ENCODE results near the gene FRAS1. TPM values are rescaled to one million over a fixed set of nuclear protein-coding genes. Genes with fewer than 3 reads are reported as not detected.

The FRAS1 gene
- total RNA-seq, 4 donors from 2014 or later = 1.0 to 32.5 (median 3.3) TPM

DNA sequence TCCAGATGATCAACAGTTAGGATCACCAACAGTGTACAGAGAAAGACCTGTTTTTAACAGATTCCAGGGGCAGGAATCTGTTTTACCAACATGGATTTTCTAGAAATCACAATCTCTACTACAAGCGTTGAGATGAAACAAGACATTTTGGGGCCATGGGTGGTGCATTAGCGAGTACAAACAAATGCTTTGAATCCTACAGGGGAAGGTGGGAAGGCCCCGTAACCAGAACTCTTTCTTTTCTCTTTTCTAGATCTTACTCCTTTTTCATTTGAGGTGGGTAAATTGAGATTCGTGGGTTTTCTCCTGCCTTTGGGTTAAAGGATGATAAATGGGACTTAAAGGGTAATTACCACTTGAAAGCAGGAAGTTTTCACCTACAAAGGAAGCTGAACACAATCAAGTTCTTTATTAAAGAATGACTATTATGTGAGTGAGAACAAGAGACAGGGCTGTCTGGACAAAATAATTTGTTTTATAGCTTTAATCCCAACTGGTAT lies 304.5 kb downstream of the FRAS1 start:
- H3K27me3 ChIP-seq = no peaks in the 10 kb centered on the region
- no peak overlapping the region for H3K27ac ChIP-seq
- no peaks in the 10 kb centered on the region for H3K36me3 ChIP-seq
- H3K4me3 ChIP-seq = no peak overlapping the region
- TF ChIP-seq POLR2A (IDR thresholded peaks at IDR 0.05) = no peak
- no peak for TF ChIP-seq CTCF (IDR thresholded peaks at IDR 0.05)
- DNase-seq = no peak
- no peaks in the 10 kb centered on the region for H3K4me1 ChIP-seq
- no peaks in the 10 kb centered on the region for H3K9me3 ChIP-seq
- intact Hi-C loops (cut with DNase I; ENCODE audit: low total_unique reads) = no loop called here

GRCh38 chr4:78362310-78362709 lies 305.2 kb downstream of the FRAS1 start:
- Histone ChIP-seq H3K36me3 (no peaks in the 10 kb centered on the region), H3K27ac (no peak overlapping the region), H3K9me3 (no peaks in the 10 kb centered on the region), H3K27me3 (no peaks in the 10 kb centered on the region), H3K4me3 (no peak overlapping the region), H3K4me1 (no peaks in the 10 kb centered on the region)
- DNase-seq = no peak
- TF ChIP-seq CTCF (IDR thresholded peaks at IDR 0.05) = no peak
- no peak for TF ChIP-seq POLR2A (IDR thresholded peaks at IDR 0.05)
- intact Hi-C loops (cut with DNase I; ENCODE audit: low total_unique reads) = no loop called here

DNA sequence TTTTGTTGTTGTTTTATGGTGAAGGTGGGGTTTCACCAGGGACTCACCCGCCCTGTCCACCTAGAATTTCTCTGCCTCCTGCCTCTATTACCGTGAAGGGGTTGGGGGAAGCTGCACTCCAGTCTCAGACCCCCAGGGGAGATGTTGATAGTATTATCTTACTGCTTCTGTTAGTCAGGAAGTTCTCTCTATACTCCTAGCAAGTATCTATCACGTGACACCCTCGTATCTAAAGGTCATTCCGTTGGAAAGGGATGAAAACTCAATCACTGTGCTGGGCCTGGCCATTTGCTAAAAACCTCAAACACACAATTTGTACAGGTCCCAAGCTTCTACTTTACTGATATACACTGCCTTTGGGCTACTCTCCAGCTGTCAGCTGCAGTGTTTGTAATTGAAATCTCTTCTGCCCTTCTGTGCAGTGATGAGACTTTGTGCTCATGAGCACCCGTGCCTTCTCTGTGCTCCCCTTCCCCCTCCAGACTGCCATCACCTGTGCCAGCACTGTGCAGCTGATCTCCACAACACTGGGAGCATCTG lies 306.0 kb downstream of the FRAS1 start:
- Histone ChIP-seq H3K9me3 (no peaks in the 10 kb centered on the region), H3K36me3 (no peaks in the 10 kb centered on the region), H3K27me3 (no peaks in the 10 kb centered on the region), H3K27ac (no peak overlapping the region), H3K4me3 (no peak overlapping the region), H3K4me1 (no peaks in the 10 kb centered on the region)
- intact Hi-C loops (cut with DNase I; ENCODE audit: low total_unique reads) = no loop called here
- DNase-seq = no peak
- no peak for TF ChIP-seq CTCF (IDR thresholded peaks at IDR 0.05)
- TF ChIP-seq POLR2A (IDR thresholded peaks at IDR 0.05) = no peak

DNA sequence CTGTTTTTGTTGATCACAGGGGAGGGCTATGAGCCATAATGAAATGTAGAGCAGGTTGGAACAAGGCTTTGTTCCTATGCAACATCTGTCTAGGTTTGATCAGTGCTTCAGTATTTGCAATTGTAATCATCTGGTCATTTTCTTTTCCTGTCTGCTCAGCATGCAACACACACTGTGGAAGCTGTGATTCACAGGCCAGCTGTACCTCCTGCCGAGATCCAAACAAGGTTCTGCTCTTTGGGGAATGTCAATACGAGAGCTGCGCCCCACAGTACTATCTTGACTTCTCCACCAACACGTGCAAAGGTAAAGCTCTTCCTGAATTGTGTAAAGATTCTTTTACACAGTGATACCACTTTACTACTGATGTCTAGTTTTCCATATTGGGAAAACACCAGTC lies 312.6 kb downstream of the FRAS1 start:
- Histone ChIP-seq H3K27ac (no peak overlapping the region), H3K27me3 (no peaks in the 10 kb centered on the region), H3K4me1 (no peaks in the 10 kb centered on the region), H3K36me3 (no peaks in the 10 kb centered on the region), H3K4me3 (no peak overlapping the region), H3K9me3 (no peaks in the 10 kb centered on the region)
- TF ChIP-seq POLR2A (IDR thresholded peaks at IDR 0.05) = no peak
- TF ChIP-seq CTCF (IDR thresholded peaks at IDR 0.05) = no peak
- DNase-seq = no peak
- intact Hi-C loops (cut with DNase I; ENCODE audit: low total_unique reads) = no loop called here

DNA sequence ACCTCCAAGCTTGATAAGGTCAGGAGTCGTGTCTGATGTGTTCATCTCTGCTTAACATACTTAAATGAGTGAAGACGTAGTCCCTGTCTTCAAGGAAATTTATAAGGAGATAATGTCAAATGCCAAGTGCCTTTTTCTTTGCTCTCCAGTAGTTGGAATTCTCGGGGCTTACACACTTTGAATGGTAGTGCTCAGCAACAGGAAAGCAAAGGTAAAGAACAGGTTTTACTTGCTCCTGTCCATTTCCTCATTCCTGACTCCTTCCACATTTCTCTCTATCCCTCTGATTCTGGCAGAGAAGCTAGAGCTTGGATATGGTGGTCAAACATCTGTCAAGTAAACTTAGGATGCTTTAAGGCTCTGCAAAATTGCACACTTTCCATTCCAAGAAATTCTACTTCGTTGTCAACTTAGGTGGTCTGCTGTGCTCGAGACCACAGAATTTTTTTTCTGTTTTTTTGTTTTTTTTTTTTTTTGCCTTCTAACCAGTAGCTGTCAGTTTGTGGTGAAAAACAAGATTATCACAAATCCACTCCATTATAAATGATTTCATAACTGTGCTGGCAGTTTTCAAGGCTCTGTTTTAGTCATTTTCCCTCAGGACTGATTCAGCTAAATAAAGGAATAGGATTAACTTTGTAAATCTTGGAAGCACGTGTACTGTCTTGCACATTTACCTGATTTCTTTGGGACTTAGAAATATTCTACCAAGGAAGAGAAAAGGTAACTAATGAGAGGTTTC lies 313.7 kb downstream of the FRAS1 start:
- TF ChIP-seq CTCF (IDR thresholded peaks at IDR 0.05) = no peak
- Histone ChIP-seq H3K27ac (no peak overlapping the region), H3K27me3 (no peaks in the 10 kb centered on the region), H3K4me3 (no peak overlapping the region), H3K9me3 (no peaks in the 10 kb centered on the region), H3K4me1 (no peaks in the 10 kb centered on the region), H3K36me3 (no peaks in the 10 kb centered on the region)
- DNase-seq = no peak
- intact Hi-C loops (cut with DNase I; ENCODE audit: low total_unique reads) = no loop called here

Data from uterus (tissue), 4 donors.